ENCODE measurements around the gene TEX2.

The TEX2 gene

GRCh38 chr17:64263000-64263766, at the start of gene TEX2:
TEX2 (minus strand) TSS chr17:64263260; CDS start chr17:64214217, 49,043 bp downstream.
- DNase-seq, result peak; percentile 56 to 87

- DNase-seq, result no peak
Observed at GRCh38 chr17:64309710-64310109, 46.6 kb upstream of the TEX2 start.

GRCh38 chr17:64309021-64309420, 46.0 kb upstream of the TEX2 start:
- no peak for DNase-seq

- DNase-seq, result peak; percentile 34 to 79
Observed at GRCh38 chr17:64306850-64307463, 43.9 kb upstream of the TEX2 start.

GRCh38 chr17:64304551-64304950, 41.5 kb upstream of the TEX2 start:
- DNase-seq, result no peak

GRCh38 chr17:64300699-64300965, 37.6 kb upstream of the TEX2 start:
- no peak for DNase-seq

GRCh38 chr17:64297467-64298088, 34.5 kb upstream of the TEX2 start:
- no peak for DNase-seq

- DNase-seq, result no peak
Observed at GRCh38 chr17:64296246-64296645, 33.2 kb upstream of the TEX2 start.

- no peak for DNase-seq
Observed at GRCh38 chr17:64295146-64295545, 32.1 kb upstream of the TEX2 start.

GRCh38 chr17:64291268-64291851, 28.3 kb upstream of the TEX2 start:
- DNase-seq, result no peak

GRCh38 chr17:64289741-64290141, 26.7 kb upstream of the TEX2 start:
- no peak for DNase-seq

GRCh38 chr17:64282753-64283080, 19.7 kb upstream of the TEX2 start:
- peak; percentile 9 to 33 for DNase-seq

- DNase-seq, result peak; percentile 24 to 73
Observed at GRCh38 chr17:64281962-64282752, 19.1 kb upstream of the TEX2 start.

GRCh38 chr17:64278614-64279013, 15.6 kb upstream of the TEX2 start:
- no peak for DNase-seq

GRCh38 chr17:64277831-64278562, 14.9 kb upstream of the TEX2 start:
- no peak for DNase-seq

- no peak for DNase-seq
Observed at GRCh38 chr17:64276961-64277505, 14.0 kb upstream of the TEX2 start.

GRCh38 chr17:64275016-64275415, 12.0 kb upstream of the TEX2 start:
- no peak for DNase-seq

- no peak for DNase-seq
Observed at GRCh38 chr17:64273006-64273405, 9.9 kb upstream of the TEX2 start.

GRCh38 chr17:64270885-64271284, 7.8 kb upstream of the TEX2 start:
- DNase-seq, result no peak

- DNase-seq, result no peak
Observed at GRCh38 chr17:64269687-64270649, 6.9 kb upstream of the TEX2 start.

- no peak for DNase-seq
Observed at GRCh38 chr17:64264891-64265290, 1.8 kb upstream of the TEX2 start.

Data from NCI-H446 (cell line).